PC-3 (cell line): ENCODE results near the gene RCE1. TPM values are rescaled to one million over a fixed set of nuclear protein-coding genes. Genes with fewer than 3 reads are reported as not detected.

Experiments used
- ATAC-seq: fragments of 200-7000 bp; cut with Tn5 transposase; 2 replicates; pipeline ENCODE4 v1.9.1; 2020; ENCODE audit warnings: mild to moderate bottlenecking, moderate library complexity
- BruUV-seq: library from RNA; stranded (reverse); fragments of 400-500 nt; replicated peaks from 2 replicates; lab custom pipeline; 2021; lab: Mats Ljungman, UMichigan
- CTCF ChIA-PET: fragments of 300-600 bp; sonication (Branson Sonifier 250); formaldehyde crosslinking; loops from one replicate; lab custom pipeline; 2022; ENCODE audit warnings: antibody characterized with exemption; lab: Charles Lee
- POLR2A ChIA-PET: fragments of 300-600 bp; sonication (Branson Sonifier 250); formaldehyde crosslinking; loops from one replicate; lab custom pipeline; 2022; ENCODE audit warnings: antibody characterized with exemption; ENCODE audit not compliant: unreplicated experiment; lab: Charles Lee
- DNase-seq: peaks from one replicate; pipeline ENCODE4 v3.0.0-alpha.2; 2015
- H2AFZ ChIP-seq: fragments of 300-600 bp; sonication (generic); 2 replicates; pipeline ENCODE4 v1.6.0; 2016; ENCODE audit warnings: antibody characterized with exemption, low read length
- H3F3A ChIP-seq: fragments of 300-600 bp; sonication (generic); one replicate; pipeline ENCODE4 v1.6.0; 2017; ENCODE audit warnings: antibody characterized with exemption, low read length, control low read depth, mild to moderate bottlenecking; ENCODE audit not compliant: unreplicated experiment
- H3K27ac ChIP-seq: fragments of 300-600 bp; sonication (generic); 2 replicates; pipeline ENCODE4 v1.5.1; 2016; ENCODE audit warnings: mild to moderate bottlenecking, low read length
- H3K27me3 ChIP-seq: fragments of 300-600 bp; sonication (generic); 2 replicates; pipeline ENCODE4 v1.6.1; 2016; ENCODE audit warnings: low read length, mixed read lengths
- H3K36me3 ChIP-seq: fragments of 300-600 bp; sonication (generic); 2 replicates; pipeline ENCODE4 v1.6.1; 2016; ENCODE audit warnings: low read depth, mixed run types, low read length, mixed read lengths
- H3K4me1 ChIP-seq: fragments of 300-600 bp; sonication (generic); 2 replicates; pipeline ENCODE4 v1.5.1; 2016; ENCODE audit warnings: low read length; ENCODE audit not compliant: insufficient read depth
- H3K4me2 ChIP-seq: fragments of 300-600 bp; sonication (generic); 2 replicates; pipeline ENCODE4 v1.6.0; 2016; ENCODE audit warnings: low read length
- H3K4me3 ChIP-seq: fragments of 300-600 bp; sonication (generic); 2 replicates; pipeline ENCODE4 v1.5.1; 2016; ENCODE audit warnings: mild to moderate bottlenecking, low read length, mixed read lengths
- H3K79me2 ChIP-seq: fragments of 300-600 bp; sonication (generic); 2 replicates; pipeline ENCODE4 v1.6.1; 2017; ENCODE audit warnings: low read length, mixed read lengths
- H3K9ac ChIP-seq: fragments of 300-600 bp; sonication (generic); 2 replicates; pipeline ENCODE4 v1.6.0; 2016; ENCODE audit warnings: mild to moderate bottlenecking, low read length
- H3K9me2 ChIP-seq: fragments of 300-600 bp; sonication (generic); replicated peaks from 2 replicates; pipeline ENCODE4 v1.6.1; 2016; ENCODE audit warnings: mixed run types, low read length, mixed read lengths
- H3K9me3 ChIP-seq: fragments of 300-600 bp; sonication (generic); 2 replicates; pipeline ENCODE4 v1.6.1; 2016; ENCODE audit warnings: low read length, mixed read lengths
- H4K20me1 ChIP-seq: fragments of 300-600 bp; sonication (generic); 2 replicates; pipeline ENCODE4 v1.6.1; 2016; ENCODE audit warnings: low read length, mixed read lengths
- CTCF ChIP-seq: fragments of 300-600 bp; sonication (generic); conservative IDR thresholded peaks from 2 replicates; pipeline ENCODE4 v1.5.1; 2017; ENCODE audit warnings: antibody characterized with exemption, low read depth, mild to moderate bottlenecking, low read length
- EZH2 ChIP-seq: fragments of 300-600 bp; sonication (generic); IDR thresholded peaks from one replicate; pipeline ENCODE4 v1.6.1; 2017; ENCODE audit warnings: antibody characterized with exemption, mild to moderate bottlenecking, low read length; ENCODE audit not compliant: unreplicated experiment
- EZH2phosphoT487 ChIP-seq: fragments of 300-600 bp; sonication (generic); IDR thresholded peaks from 2 replicates; pipeline ENCODE4 v1.6.1; 2018; ENCODE audit warnings: mild to moderate bottlenecking, antibody characterized with exemption, low read length, borderline replicate concordance
- intact Hi-C: fragments of 100-400 bp; cut with micrococcal nuclease; formaldehyde crosslinking; loops from 2 replicates; pipeline ENCODE4 v1.9.0; 2023
- total RNA-seq: library from RNA; depleted of rRNA; stranded (reverse); fragments of >200 nt; gene quantifications from 2 replicates; pipeline ENCODE4 v1.2.3, GENCODE V29; 2014

The RCE1 gene
- total RNA-seq, 1 experiment from 2014 or later = 70.4 TPM

DNA sequence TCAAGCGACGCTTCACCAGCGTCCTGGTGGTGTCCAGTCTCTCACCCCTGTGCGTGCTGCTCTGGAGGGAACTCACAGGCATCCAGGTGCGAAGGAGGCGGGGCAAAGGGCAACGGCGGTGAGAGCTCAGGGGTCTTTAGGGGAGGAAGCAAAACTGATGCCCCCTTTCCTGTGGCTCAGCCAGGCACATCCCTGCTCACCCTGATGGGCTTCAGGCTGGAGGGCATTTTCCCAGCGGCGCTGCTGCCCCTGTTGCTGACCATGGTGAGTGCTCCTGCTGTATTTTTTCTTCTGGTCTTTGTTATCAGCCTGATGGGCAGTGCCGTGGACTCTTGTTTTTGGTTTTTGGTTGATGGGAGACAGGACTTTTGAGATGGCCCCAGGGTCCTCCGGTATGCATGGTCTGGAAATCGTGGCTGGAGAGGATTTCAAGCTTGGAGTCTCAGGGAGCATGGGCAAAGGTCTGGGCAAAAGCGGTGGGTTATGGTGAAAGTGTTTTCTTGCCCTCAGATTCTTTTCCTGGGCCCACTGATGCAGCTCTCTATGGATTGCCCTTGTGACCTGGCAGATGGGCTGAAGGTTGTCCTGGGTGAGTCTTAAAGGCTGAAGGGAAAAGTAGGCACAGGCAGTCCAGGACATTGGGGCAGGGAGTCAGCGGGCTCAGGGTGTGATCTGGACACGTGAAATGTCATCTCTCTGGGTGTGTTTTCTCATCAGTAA lies 695 bp downstream of the RCE1 start:
- no peak for TF ChIP-seq EZH2
- TF ChIP-seq EZH2phosphoT487 = no peak
- no peak for TF ChIP-seq CTCF
- intact Hi-C loops = no loop called here
- POLR2A ChIA-PET = interaction anchor here (0.5 kb wide), 2 partner anchors 12 to 17 kb away, joined by 3 read pairs; no protein-coding TSS in a partner anchor
- DNase-seq = no peak
- peak overlapping the region; percentile 92 for H3K4me2 ChIP-seq
- H3K9me2 ChIP-seq = no peaks in the 10 kb centered on the region
- ATAC-seq = peak; percentile 0; the same call in 1 of the 2 replicates
- H4K20me1 ChIP-seq = no peaks in the 10 kb centered on the region
- H3K36me3 ChIP-seq = peaks cover 28% of the 10 kb centered on the region
- peak overlapping the region; percentile 99 for H3K9ac ChIP-seq
- H2AFZ ChIP-seq = peak overlapping the region; percentile 77
- BruUV-seq = TSS peak; percentile 53
- H3K4me3 ChIP-seq = peak overlapping the region; percentile 96
- no peaks in the 10 kb centered on the region for H3K9me3 ChIP-seq
- H3K4me1 ChIP-seq = peaks cover 35% of the 10 kb centered on the region
- peaks cover 45% of the 10 kb centered on the region for H3K79me2 ChIP-seq
- H3F3A ChIP-seq = no peaks in the 10 kb centered on the region
- no peaks in the 10 kb centered on the region for H3K27me3 ChIP-seq
- H3K27ac ChIP-seq = peak overlapping the region; percentile 87
- CTCF ChIA-PET = no interaction called here

- Histone ChIP-seq H3K36me3 (peaks cover 21% of the 10 kb centered on the region), H3F3A (no peaks in the 10 kb centered on the region), H3K4me3 (peak overlapping the region; percentile 96), H3K4me2 (peak overlapping the region; percentile 92), H3K27ac (no peak overlapping the region), H3K79me2 (peaks cover 45% of the 10 kb centered on the region), H3K9me3 (no peaks in the 10 kb centered on the region), H3K9ac (peak overlapping the region; percentile 99; the same call in 1 of the 2 replicates), H4K20me1 (no peaks in the 10 kb centered on the region), H2AFZ (no peak overlapping the region), H3K4me1 (peaks cover 35% of the 10 kb centered on the region), H3K9me2 (no peaks in the 10 kb centered on the region), H3K27me3 (no peaks in the 10 kb centered on the region)
- TF ChIP-seq EZH2phosphoT487 = no peak
- no peak for TF ChIP-seq CTCF
- no peak for TF ChIP-seq EZH2
- ATAC-seq = no peak
- POLR2A ChIA-PET = interaction anchor here (0.6 kb wide), 1 partner anchor 12 kb away, joined by 15 read pairs; no protein-coding TSS in a partner anchor
- CTCF ChIA-PET = no interaction called here
- no peak for DNase-seq
- BruUV-seq = no TSS peak
- intact Hi-C loops = no loop called here
These were observed 1.4 kb downstream of the RCE1 start for GRCh38 chr11:66844496-66845142.
